SK-N-SH treated with all-trans-retinoic acid at 6 μM for 48 hours (cell line): ENCODE measurements around the gene SPAG5.

Experiments
- ATAC-seq: fragments of 200-7000 bp; cut with Tn5 transposase; 3 replicates; pipeline ENCODE4 v1.9.1; 2020; ENCODE audit warnings: mild to moderate bottlenecking, moderate library complexity
- BACH2 ChIP-seq: fragments of 250-450 bp; sonication (Bioruptor Pico); IDR thresholded peaks from 2 replicates; pipeline ENCODE4 v1.9.0; 2021; ENCODE audit warnings: mild to moderate bottlenecking, borderline replicate concordance
- CSDC2 ChIP-seq: fragments of 250-450 bp; sonication (Bioruptor Pico); IDR thresholded peaks from 2 replicates; pipeline ENCODE4 v1.5.0; 2020; ENCODE audit warnings: mild to moderate bottlenecking, moderate library complexity
- ESRRG ChIP-seq: fragments of 250-450 bp; sonication (Bioruptor Pico); IDR thresholded peaks from 2 replicates; pipeline ENCODE4 v1.6.1; 2021; ENCODE audit warnings: mild to moderate bottlenecking
- GLIS3 ChIP-seq: fragments of 250-450 bp; sonication (Bioruptor Pico); IDR thresholded peaks from 2 replicates; pipeline ENCODE4 v1.5.0; 2020; ENCODE audit warnings: mild to moderate bottlenecking, moderate library complexity
- ISL1 ChIP-seq: fragments of 250-450 bp; sonication (Bioruptor Pico); IDR thresholded peaks from 2 replicates; pipeline ENCODE4 v2.1.2; 2022; ENCODE audit warnings: mild to moderate bottlenecking, moderate library complexity
- OSR1 ChIP-seq: fragments of 250-450 bp; sonication (Bioruptor Pico); IDR thresholded peaks from 2 replicates; pipeline ENCODE4 v1.8.0; 2022; ENCODE audit warnings: moderate library complexity, mild to moderate bottlenecking, inconsistent platforms
- PPARA ChIP-seq: fragments of 250-450 bp; sonication (Bioruptor Pico); IDR thresholded peaks from 2 replicates; pipeline ENCODE4 v1.5.0; 2020; ENCODE audit warnings: mild to moderate bottlenecking, borderline replicate concordance
- RARB ChIP-seq: fragments of 250-450 bp; sonication (Bioruptor Pico); IDR thresholded peaks from 2 replicates; pipeline ENCODE4 v1.8.0; 2021; ENCODE audit warnings: mild to moderate bottlenecking, moderate library complexity
- SNAI2 ChIP-seq: fragments of 250-450 bp; sonication (Bioruptor Pico); IDR thresholded peaks from 2 replicates; pipeline ENCODE4 v1.5.0; 2020; ENCODE audit warnings: mild to moderate bottlenecking, moderate library complexity
- ZC3H10 ChIP-seq: fragments of 250-450 bp; sonication (Bioruptor Pico); IDR thresholded peaks from 2 replicates; pipeline ENCODE4 v1.5.1; 2021; ENCODE audit warnings: mild to moderate bottlenecking, moderate library complexity
- ZFP3 ChIP-seq: fragments of 250-450 bp; sonication (Bioruptor Pico); IDR thresholded peaks from 2 replicates; pipeline ENCODE4 v1.5.0; 2020; ENCODE audit warnings: mild to moderate bottlenecking, moderate library complexity
- ZNF565 ChIP-seq: fragments of 450-650 bp; formaldehyde crosslinking; conservative IDR thresholded peaks from 2 replicates; pipeline ENCODE4 v1.5.0; 2020; ENCODE audit warnings: low read depth, mild to moderate bottlenecking, moderate library complexity
- TF ChIP-seq, protein P1 (sequence below): fragments of 250-450 bp; sonication (Bioruptor Pico); IDR thresholded peaks from 2 replicates; pipeline ENCODE4 v1.8.0; 2021; ENCODE audit warnings: low read depth, mild to moderate bottlenecking, moderate library complexity, borderline replicate concordance
- TF ChIP-seq, protein P2 (sequence below): fragments of 250-450 bp; sonication (Bioruptor Pico); IDR thresholded peaks from 2 replicates; pipeline ENCODE4 v1.5.0; 2020; ENCODE audit warnings: mild to moderate bottlenecking, moderate library complexity
- TF ChIP-seq, protein P3 (sequence below): fragments of 250-450 bp; sonication (Bioruptor Pico); IDR thresholded peaks from 2 replicates; pipeline ENCODE4 v1.5.1; 2021; ENCODE audit warnings: mild to moderate bottlenecking, moderate library complexity

The SPAG5 gene

DNA sequence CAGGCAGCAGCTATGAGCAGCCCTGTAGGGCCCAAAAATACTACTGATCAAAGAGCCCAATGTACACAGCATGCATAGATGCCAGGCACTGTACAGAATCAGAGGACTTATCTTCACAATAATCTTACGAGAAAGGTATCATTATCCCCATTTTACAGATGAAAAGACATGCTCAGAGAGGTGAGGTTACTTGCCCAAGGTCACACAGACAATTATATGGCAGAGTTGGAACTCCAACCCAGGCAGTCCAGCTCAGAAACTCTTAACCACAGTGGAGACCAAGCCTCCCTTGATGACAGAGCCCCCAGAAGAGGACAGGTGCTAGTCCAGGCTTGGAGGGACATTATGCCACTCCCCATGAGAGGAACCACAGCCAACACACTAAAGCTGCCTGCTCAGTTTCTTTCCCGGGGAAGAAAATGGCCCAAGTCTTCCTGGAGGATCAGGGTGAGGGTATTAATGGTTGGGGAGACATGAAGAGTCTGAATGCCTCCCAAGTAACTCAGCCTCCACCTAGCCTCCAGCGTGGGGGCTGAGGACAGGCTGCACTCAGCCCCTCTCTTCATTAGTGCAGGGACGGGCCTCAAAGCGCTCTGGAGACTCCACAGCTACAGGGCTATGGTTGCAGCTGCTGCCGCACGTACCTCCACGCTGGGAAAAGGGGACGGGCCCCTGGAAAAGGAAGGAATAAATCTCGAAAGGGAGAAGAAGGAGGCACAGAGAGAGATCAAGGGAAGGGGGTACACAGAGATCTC is 47.2 kb downstream of the SPAG5 start:
- TF ChIP-seq ZNF565 (CRISPR knock-in tag) (no peak), ISL1 (CRISPR knock-in tag) (no peak), GLIS3 (no peak), ZC3H10 (CRISPR knock-in tag) (no peak), SNAI2 (no peak), OSR1 (CRISPR knock-in tag) (no peak)
- TF ChIP-seq, protein P1, sequence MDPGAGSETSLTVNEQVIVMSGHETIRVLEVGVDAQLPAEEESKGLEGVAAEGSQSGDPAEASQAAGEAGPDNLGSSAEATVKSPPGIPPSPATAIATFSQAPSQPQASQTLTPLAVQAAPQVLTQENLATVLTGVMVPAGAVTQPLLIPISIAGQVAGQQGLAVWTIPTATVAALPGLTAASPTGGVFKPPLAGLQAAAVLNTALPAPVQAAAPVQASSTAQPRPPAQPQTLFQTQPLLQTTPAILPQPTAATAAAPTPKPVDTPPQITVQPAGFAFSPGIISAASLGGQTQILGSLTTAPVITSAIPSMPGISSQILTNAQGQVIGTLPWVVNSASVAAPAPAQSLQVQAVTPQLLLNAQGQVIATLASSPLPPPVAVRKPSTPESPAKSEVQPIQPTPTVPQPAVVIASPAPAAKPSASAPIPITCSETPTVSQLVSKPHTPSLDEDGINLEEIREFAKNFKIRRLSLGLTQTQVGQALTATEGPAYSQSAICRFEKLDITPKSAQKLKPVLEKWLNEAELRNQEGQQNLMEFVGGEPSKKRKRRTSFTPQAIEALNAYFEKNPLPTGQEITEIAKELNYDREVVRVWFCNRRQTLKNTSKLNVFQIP (CRISPR knock-in tag): no peak
- TF ChIP-seq, protein P2, sequence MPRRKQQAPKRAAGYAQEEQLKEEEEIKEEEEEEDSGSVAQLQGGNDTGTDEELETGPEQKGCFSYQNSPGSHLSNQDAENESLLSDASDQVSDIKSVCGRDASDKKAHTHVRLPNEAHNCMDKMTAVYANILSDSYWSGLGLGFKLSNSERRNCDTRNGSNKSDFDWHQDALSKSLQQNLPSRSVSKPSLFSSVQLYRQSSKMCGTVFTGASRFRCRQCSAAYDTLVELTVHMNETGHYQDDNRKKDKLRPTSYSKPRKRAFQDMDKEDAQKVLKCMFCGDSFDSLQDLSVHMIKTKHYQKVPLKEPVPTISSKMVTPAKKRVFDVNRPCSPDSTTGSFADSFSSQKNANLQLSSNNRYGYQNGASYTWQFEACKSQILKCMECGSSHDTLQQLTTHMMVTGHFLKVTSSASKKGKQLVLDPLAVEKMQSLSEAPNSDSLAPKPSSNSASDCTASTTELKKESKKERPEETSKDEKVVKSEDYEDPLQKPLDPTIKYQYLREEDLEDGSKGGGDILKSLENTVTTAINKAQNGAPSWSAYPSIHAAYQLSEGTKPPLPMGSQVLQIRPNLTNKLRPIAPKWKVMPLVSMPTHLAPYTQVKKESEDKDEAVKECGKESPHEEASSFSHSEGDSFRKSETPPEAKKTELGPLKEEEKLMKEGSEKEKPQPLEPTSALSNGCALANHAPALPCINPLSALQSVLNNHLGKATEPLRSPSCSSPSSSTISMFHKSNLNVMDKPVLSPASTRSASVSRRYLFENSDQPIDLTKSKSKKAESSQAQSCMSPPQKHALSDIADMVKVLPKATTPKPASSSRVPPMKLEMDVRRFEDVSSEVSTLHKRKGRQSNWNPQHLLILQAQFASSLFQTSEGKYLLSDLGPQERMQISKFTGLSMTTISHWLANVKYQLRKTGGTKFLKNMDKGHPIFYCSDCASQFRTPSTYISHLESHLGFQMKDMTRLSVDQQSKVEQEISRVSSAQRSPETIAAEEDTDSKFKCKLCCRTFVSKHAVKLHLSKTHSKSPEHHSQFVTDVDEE (CRISPR knock-in tag): no peak

DNA sequence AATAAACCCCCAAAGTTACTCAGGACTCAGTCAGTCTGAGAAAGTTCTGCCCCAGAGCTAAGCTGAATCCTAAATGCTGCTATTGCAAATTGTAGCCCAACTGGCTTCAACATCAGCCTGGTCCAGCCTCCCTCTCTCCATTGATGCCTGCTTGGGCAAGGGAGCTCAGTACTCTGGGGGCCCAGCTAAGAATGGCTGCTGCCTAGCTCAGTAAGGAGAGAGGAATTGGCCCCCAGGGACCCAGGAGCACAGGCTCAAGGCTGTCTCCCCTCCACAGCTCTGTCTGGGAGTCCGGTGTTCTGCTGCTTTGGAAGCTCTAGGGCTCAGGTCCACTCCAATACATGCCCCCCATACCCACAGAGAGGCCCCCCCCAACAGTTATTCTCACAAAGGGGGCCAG is 48.0 kb downstream of the SPAG5 start:
- TF ChIP-seq, protein P3, sequence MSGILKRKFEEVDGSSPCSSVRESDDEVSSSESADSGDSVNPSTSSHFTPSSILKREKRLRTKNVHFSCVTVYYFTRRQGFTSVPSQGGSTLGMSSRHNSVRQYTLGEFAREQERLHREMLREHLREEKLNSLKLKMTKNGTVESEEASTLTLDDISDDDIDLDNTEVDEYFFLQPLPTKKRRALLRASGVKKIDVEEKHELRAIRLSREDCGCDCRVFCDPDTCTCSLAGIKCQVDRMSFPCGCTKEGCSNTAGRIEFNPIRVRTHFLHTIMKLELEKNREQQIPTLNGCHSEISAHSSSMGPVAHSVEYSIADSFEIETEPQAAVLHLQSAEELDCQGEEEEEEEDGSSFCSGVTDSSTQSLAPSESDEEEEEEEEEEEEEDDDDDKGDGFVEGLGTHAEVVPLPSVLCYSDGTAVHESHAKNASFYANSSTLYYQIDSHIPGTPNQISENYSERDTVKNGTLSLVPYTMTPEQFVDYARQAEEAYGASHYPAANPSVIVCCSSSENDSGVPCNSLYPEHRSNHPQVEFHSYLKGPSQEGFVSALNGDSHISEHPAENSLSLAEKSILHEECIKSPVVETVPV (CRISPR knock-in tag): no peak
- TF ChIP-seq OSR1 (CRISPR knock-in tag) (no peak), ESRRG (CRISPR knock-in tag) (no peak), ZFP3 (CRISPR knock-in tag) (no peak), CSDC2 (no peak), ZC3H10 (CRISPR knock-in tag) (no peak), BACH2 (no peak)
- TF ChIP-seq, protein P1 (CRISPR knock-in tag): no peak
- no peak for ATAC-seq

More for the DNA sequence above, 47.2 kb downstream of the SPAG5 start:
- ATAC-seq: peak; percentile 62

DNA sequence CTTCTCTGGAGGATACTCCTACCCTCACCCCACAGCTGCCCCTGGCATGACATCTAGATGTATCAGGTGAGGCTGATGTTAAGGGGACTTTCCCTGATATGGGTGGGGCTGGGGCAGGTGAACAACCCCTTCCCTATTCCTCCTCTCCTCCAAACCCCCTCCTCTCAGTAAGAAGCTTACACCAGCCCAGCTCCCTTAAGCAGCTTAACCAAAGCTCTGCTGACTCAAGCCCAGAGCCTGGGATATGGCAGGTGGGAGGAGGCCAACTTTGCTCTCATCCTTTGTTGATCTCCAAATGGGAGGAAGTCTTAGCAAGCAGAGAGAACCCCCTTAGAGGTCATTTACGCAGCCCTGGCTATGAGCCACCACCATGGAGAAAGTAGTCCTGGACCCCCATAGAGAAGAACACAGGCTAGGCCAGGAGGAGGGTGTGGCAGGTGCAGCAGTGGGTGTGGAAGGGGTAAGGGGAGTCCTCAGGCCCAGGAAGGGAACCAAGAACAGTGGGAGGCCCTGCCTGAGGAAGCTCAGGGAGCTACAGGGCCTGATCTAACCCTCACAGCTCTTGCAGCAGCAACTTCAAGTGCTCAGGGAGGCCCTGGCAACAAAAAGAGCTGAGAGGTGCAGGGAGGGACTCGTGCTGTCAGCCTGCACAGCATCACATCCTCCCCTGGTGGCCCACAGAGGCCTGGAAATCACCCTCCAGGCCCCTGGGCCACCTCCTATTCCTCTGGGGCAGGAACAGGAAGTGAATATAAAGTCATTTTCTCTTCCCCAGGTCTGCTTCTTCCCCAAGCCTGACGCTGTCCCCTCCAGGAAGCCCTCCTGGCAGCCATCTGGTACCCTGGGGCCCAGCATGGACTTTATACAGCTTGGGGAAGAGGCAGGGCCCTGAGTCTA is 49.3 kb downstream of the SPAG5 start:
- TF ChIP-seq, protein P3 (CRISPR knock-in tag): no peak
- TF ChIP-seq OSR1 (CRISPR knock-in tag) (no peak), PPARA (CRISPR knock-in tag) (no peak), RARB (CRISPR knock-in tag) (no peak), SNAI2 (no peak)
- TF ChIP-seq, protein P2 (CRISPR knock-in tag): no peak
- ATAC-seq: no peak
